Fibroblast of upper back skin (primary cell): Measurements from ENCODE around the gene CRYBG1.
"Not testable (repeated sequence)": the region's sequence is repeated elsewhere in the genome, so short reads cannot be mapped to it uniquely, and the experiment has no call there.

ENCODE experiments used
- DNase-seq: peaks from one replicate; pipeline ENCODE4 v3.0.0-alpha.2; 2013

CRYBG1 gene

DNA sequence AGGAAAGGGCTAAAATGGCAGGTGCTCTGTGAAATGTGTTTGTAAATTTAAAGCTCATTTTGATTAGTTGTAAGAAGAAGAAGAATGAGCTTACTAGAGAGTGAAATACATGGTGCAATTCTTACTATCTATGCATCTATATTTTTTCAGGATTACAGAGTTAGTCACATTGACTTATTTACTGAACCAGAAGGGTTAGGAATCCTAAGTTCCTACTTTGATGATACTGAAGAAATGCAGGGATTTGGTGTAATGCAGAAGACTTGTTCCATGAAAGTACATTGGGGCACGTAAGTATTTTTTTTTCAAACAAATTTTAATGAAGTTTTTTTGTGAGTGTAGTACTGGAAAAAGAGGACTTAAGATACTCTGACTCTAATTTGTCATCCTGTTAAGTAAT, 169.5 kb downstream of the CRYBG1 start:
- DNase-seq, result no peak

GRCh38 chr6:106530502-106530901, 170.0 kb downstream of the CRYBG1 start:
- peak; percentile 96 for DNase-seq

GRCh38 chr6:106533054-106533453, 172.5 kb downstream of the CRYBG1 start:
- DNase-seq, result no peak

GRCh38 chr6:106534004-106534403, 173.5 kb downstream of the CRYBG1 start:
- DNase-seq, result no peak

GRCh38 chr6:106534564-106534982, 174.1 kb downstream of the CRYBG1 start:
- DNase-seq, result no peak

GRCh38 chr6:106535012-106535411, 174.5 kb downstream of the CRYBG1 start:
- DNase-seq, result no peak

DNA sequence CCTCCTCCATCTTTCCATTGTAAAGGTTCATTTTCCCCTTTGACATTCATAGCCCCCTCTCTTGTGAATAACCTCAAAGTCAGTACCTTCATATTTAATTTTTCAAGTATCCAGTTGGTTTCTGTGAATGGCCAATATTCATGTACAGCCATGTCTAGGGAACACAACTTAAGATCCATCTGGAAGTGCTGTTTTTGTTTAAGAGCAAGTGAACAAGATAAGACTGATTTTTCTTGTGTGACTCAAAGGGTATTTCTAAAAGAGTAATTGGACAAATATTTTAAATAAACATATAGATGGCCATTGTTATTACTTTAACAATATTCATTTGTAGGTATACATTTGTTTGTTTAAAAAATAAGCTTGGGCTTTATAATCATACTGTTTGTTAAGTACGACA, 175.8 kb downstream of the CRYBG1 start:
- no peak for DNase-seq

DNA sequence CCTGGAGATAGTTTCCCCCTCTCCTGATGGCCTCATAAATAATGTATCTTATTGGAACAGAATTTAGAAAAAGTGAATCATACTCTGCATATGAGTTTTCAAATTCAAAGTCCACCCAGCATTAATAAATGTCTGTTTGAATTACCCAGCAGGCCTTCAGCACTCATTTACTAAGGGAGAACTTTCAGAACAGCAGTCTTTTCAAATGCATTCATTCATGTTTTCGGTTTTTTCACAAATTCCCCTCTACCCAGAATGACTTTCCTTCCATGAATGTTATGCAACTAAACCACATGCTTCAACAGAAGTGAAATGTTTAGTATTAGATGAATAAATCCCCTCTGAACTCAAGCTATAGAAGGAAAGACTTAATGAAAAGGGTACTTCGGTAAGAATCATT, 176.3 kb downstream of the CRYBG1 start:
- peak; percentile 51 for DNase-seq

- no peak for DNase-seq
Measured at GRCh38 chr6:106537662-106538061, 177.1 kb downstream of the CRYBG1 start.

- DNase-seq, result no peak
Measured at GRCh38 chr6:106538145-106538544, 177.6 kb downstream of the CRYBG1 start.

DNA sequence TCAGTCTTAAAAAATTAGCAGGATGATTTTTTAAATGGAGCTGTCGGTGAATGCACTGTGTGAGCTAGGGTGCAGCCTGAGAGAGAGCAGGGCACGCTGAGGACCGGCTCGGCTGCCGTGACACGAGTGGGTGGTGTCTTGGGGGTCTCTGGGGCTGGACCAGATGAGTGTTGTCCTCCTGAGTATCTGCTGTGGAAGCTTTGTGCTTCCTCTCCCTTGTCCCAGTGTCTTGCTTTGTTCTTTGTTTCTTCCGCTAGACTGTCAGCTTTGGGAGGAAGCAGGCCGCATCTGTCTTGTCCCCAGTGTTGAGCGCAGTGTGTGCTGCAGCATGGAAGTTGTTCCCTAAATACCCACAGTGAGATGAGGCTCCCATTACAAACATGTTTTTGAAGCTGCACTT, 179.4 kb downstream of the CRYBG1 start:
- no peak for DNase-seq

GRCh38 chr6:106540432-106540831, 179.9 kb downstream of the CRYBG1 start:
- DNase-seq, result no peak

- no peak for DNase-seq
Measured at GRCh38 chr6:106540907-106541306, 180.4 kb downstream of the CRYBG1 start.

DNA sequence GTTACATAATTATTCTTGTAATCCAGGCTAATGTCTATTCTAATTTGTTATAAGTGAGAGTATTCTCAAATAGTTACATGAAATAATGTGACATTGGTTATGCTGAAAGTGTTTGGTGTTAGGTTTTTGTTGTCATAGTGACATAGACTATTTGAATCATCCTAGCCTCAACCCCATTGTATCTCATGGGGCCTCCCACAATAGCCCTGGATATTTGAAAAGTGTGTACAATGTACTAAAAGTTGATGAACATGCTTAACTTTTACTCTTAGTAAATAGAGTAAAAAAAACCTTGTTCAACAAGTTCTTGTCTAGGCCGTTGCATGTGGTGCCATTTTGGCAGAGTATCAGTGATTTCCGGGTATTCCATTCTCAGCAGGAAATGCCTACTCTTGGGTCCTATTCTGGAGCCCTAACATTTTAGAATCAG, 185.8 kb downstream of the CRYBG1 start:
- DNase-seq, result peak; percentile 25

GRCh38 chr6:106546691-106547414, 186.3 kb downstream of the CRYBG1 start:
- peak; percentile 82 for DNase-seq

DNA sequence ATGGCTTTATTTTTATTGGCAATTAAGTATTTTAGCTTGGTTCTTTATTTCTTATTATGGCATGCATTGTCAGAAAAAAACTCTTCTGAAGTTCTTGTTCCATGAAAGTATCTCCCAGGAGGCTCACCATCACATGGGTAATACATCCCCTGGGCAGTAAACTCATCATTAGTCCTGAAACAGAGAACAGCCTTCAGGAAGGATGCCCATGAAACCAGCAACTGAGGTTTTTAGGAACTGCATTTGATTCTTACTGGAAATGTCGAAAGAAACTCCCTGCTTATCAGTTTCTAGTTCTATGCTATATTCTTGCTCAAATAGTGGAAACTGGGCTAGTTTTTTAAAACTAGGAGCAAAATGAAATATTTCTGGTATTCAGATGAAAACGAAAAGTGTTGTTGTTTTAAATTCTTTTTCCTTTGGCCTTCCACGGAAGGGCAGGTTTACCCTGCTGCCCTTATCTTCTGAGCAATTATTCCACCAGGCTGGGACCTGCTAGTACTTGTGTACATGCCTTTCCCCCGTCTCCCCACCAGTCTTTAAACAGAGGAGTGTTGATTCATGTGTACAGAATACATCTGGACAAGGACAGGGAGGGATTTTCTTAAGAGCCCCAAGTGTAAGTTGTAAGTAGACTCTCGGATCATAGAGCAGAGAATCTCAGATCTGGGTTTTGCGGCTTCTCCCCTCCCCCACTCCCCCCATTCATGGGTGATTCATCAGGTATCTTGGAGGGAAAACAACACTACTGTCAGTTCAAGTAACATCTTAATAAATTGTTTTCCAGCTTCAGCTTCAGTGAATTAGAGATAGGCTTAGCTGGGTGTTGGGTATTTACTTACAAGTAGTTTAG, 187.3 kb downstream of the CRYBG1 start:
- DNase-seq, result peak; percentile 86

DNA sequence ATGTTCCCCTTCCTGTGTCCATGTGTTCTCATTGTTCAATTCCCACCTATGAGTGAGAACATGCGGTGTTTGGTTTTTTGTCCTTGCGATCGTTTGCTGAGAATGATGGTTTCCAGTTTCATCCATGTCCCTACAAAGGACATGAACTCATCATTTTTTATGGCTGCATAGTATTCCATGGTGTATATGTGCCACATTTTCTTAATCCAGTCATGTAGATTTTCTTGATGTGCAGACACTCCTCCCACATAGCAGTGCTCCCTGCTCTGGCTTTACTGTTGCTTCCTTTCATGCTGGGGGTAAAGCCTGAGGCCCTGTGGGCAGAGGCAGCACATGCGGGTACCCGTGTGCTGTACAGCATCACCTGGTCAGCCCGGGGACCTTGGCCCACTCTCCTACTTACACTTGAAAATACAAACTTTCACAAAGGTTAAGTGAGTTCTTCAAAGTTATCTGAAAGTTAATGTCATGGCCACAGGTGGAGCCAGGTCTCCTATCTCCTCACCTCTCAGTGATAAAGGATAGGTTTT, 188.5 kb downstream of the CRYBG1 start:
- DNase-seq, result not testable (repeated sequence)

- DNase-seq, result no peak
Measured at GRCh38 chr6:106549521-106549920, 189.0 kb downstream of the CRYBG1 start.

DNA sequence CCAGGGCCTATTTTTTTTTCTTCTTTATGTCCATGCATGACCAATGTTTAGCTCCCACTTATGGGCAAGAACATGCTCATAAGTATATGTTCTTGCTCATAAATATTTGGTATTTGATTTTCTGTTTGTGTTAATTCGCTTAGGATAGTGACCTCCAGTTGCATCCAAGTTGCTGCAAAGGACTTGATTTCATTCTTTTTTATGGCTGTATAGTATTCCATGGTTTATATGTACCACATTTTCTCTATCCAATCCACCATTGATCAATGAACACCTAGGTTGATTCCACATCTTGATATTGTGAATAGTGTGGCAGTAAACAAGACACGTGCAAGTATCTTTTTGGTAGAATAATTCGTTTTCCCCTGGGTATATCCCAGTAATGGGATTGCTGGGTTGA, 190.6 kb downstream of the CRYBG1 start:
- no peak for DNase-seq

- no peak for DNase-seq
Measured at GRCh38 chr6:106553440-106553839, 192.9 kb downstream of the CRYBG1 start.

GRCh38 chr6:106555767-106556166, 195.2 kb downstream of the CRYBG1 start:
- DNase-seq, result no peak

- peak; percentile 55 for DNase-seq
Measured at GRCh38 chr6:106556368-106556960, 195.9 kb downstream of the CRYBG1 start.

- no peak for DNase-seq
Measured at GRCh38 chr6:106557837-106558236, 197.3 kb downstream of the CRYBG1 start.

- no peak for DNase-seq
Measured at GRCh38 chr6:106558364-106558763, 197.8 kb downstream of the CRYBG1 start.
